H1 (cell line): ENCODE results near the gene ZNF48. TPM values are rescaled to one million over a fixed set of nuclear protein-coding genes. Genes with fewer than 3 reads are reported as not detected.

Experiments used
- CTCF ChIA-PET: fragments of 300-600 bp; sonication (Branson Sonifier 250); formaldehyde crosslinking; loops from one replicate; lab custom pipeline; 2021; ENCODE audit not compliant: partially characterized antibody; lab: Charles Lee
- POLR2A ChIA-PET: fragments of 300-600 bp; sonication (Branson Sonifier 250); formaldehyde crosslinking; loops from one replicate; lab custom pipeline; 2021; ENCODE audit warnings: inconsistent platforms; ENCODE audit not compliant: partially characterized antibody; lab: Charles Lee
- DNase-seq, 2 experiments: peaks; one replicate each; pipeline versions ENCODE4 v3.0.0 to v3.0.0-alpha.2; 2010 to 2022; ENCODE audit warnings: low spot score in 2 of 2, low read depth in 1 of 2, mixed read lengths in 1 of 2
- FAIRE-seq: peaks from 2 replicates; lab custom pipeline; 2011; peaks lifted over from hg19 to GRCh38; lab: Jason Lieb, UNC
- H2AFZ ChIP-seq: 2 replicates; pipeline ENCODE4 v1.8.1; 2012; ENCODE audit warnings: low read length, inconsistent platforms
- H2AK5ac ChIP-seq: 2 replicates; pipeline ENCODE4 v1.6.1; 2013; ENCODE audit warnings: low read depth, low read length
- H2BK120ac ChIP-seq: replicated peaks from 2 replicates; pipeline ENCODE3; 2013; ENCODE audit warnings: low read depth, low read length, inconsistent platforms
- H2BK12ac ChIP-seq: 2 replicates; pipeline ENCODE4 v1.6.1; 2013; ENCODE audit warnings: low read depth, low read length
- H2BK15ac ChIP-seq: 2 replicates; pipeline ENCODE4 v1.6.1; 2013; ENCODE audit warnings: low read length
- H2BK20ac ChIP-seq: 2 replicates; pipeline ENCODE4 v1.6.1; 2013; ENCODE audit warnings: low read length
- H2BK5ac ChIP-seq: 2 replicates; pipeline ENCODE4 v1.6.1; 2013; ENCODE audit warnings: low read depth, low read length
- H3K14ac ChIP-seq: 2 replicates; pipeline ENCODE4 v1.6.1; 2013; ENCODE audit warnings: inconsistent platforms; ENCODE audit not compliant: insufficient read length
- H3K18ac ChIP-seq: 2 replicates; pipeline ENCODE4 v1.6.1; 2013; ENCODE audit warnings: low read length; ENCODE audit errors: extremely low read depth
- H3K23ac ChIP-seq: 2 replicates; pipeline ENCODE4 v1.6.1; 2013; ENCODE audit warnings: inconsistent platforms; ENCODE audit not compliant: insufficient read length
- H3K23me2 ChIP-seq: 2 replicates; pipeline ENCODE4 v1.6.1; 2013; ENCODE audit warnings: low read depth, low read length
- H3K27ac ChIP-seq: 2 replicates; pipeline ENCODE4 v1.6.1; 2011; ENCODE audit warnings: low read depth, low read length, inconsistent platforms
- H3K27me3 ChIP-seq, 4 experiments: replicated peaks in 1 of 4; 1 replicate in 1 of 4; 2 replicates in 3 of 4; pipeline versions ENCODE4 v1.6.1 to v1.8.1; 2011 to 2013; ENCODE audit warnings: low read length in 3 of 4, mild to moderate bottlenecking in 3 of 4, inconsistent platforms in 2 of 4, mixed read lengths in 2 of 4, moderate library complexity in 1 of 4; ENCODE audit not compliant: control insufficient read depth in 3 of 4, insufficient read depth in 3 of 4; ENCODE audit errors: extremely low read depth in 1 of 4
- H3K36me3 ChIP-seq, 4 experiments: 2 replicates each; pipeline versions ENCODE4 v1.6.1 to v1.8.1; 2011 to 2013; ENCODE audit warnings: mild to moderate bottlenecking in 4 of 4, low read length in 3 of 4, moderate library complexity in 2 of 4, control low read depth in 1 of 4, inconsistent platforms in 1 of 4; ENCODE audit not compliant: insufficient read depth in 4 of 4, control insufficient read depth in 2 of 4
- H3K4ac ChIP-seq: replicated peaks from 2 replicates; pipeline ENCODE3; 2013; ENCODE audit warnings: low read length, low read depth, mixed read lengths, inconsistent platforms; ENCODE audit not compliant: insufficient read length
- H3K4me1 ChIP-seq, 4 experiments: replicated peaks in 1 of 4; 1 replicate in 1 of 4; 2 replicates in 3 of 4; pipeline versions ENCODE4 v1.6.1 to v1.8.1; 2011 to 2013; ENCODE audit warnings: low read length in 3 of 4, inconsistent platforms in 2 of 4, mixed read lengths in 1 of 4; ENCODE audit not compliant: insufficient read depth in 4 of 4, control insufficient read depth in 3 of 4
- H3K4me2 ChIP-seq, 2 experiments: 2 replicates each; pipeline versions ENCODE4 v1.6.1 to v1.8.1; 2011 to 2013; ENCODE audit warnings: low read depth in 2 of 2, low read length in 2 of 2, control low read depth in 1 of 2, inconsistent platforms in 1 of 2, mild to moderate bottlenecking in 1 of 2; ENCODE audit not compliant: insufficient read depth in 1 of 2
- H3K4me3 ChIP-seq, 4 experiments: fragments of 200-600, 300-600 bp in 1 of 4; sonication (generic), shearing (Covaris generic), sonication (Bioruptor Twin) in 1 of 4; 2 replicates each; pipeline versions ENCODE4 v1.5.1 to v1.8.1; 2011 to 2016; ENCODE audit warnings: low read length in 4 of 4, low read depth in 3 of 4, control low read depth in 2 of 4, inconsistent platforms in 2 of 4, mild to moderate bottlenecking in 2 of 4, mixed read lengths in 1 of 4, moderate library complexity in 1 of 4; ENCODE audit not compliant: insufficient read depth in 2 of 4; ENCODE audit errors: extremely low read depth in 1 of 4
- H3K56ac ChIP-seq: replicated peaks from 2 replicates; pipeline ENCODE3; 2013; ENCODE audit warnings: low read depth, mild to moderate bottlenecking, mixed read lengths, low read length, inconsistent platforms; ENCODE audit not compliant: insufficient read length
- H3K79me1 ChIP-seq: 2 replicates; pipeline ENCODE4 v1.6.1; 2013; ENCODE audit warnings: low read depth, low read length, control low read depth
- H3K79me2 ChIP-seq, 2 experiments: 2 replicates each; pipeline versions ENCODE4 v1.6.1 to v1.8.1; 2012 to 2013; ENCODE audit warnings: low read length in 2 of 2, mild to moderate bottlenecking in 2 of 2, inconsistent platforms in 1 of 2; ENCODE audit not compliant: insufficient read depth in 2 of 2, control insufficient read depth in 1 of 2
- H3K9ac ChIP-seq, 4 experiments: replicated peaks in 1 of 4; 1 replicate in 1 of 4; 2 replicates in 3 of 4; pipeline versions ENCODE4 v1.6.1 to v1.8.1; 2011 to 2013; ENCODE audit warnings: low read depth in 3 of 4, low read length in 3 of 4, control low read depth in 2 of 4, mild to moderate bottlenecking in 2 of 4, moderate library complexity in 2 of 4, inconsistent platforms in 1 of 4; ENCODE audit errors: extremely low read depth in 1 of 4
- H3K9me3 ChIP-seq, 2 experiments: 2 replicates each; pipeline versions ENCODE4 v1.6.1 to v1.8.1; 2012 to 2013; ENCODE audit warnings: mild to moderate bottlenecking in 2 of 2, moderate library complexity in 2 of 2, control low read depth in 1 of 2, inconsistent platforms in 1 of 2, low read depth in 1 of 2, low read length in 1 of 2, mixed read lengths in 1 of 2; ENCODE audit not compliant: insufficient read depth in 2 of 2
- H4K20me1 ChIP-seq, 2 experiments: replicated peaks in 1 of 2; 2 replicates each; pipeline versions ENCODE3 to v1.8.1; 2011 to 2013; ENCODE audit warnings: inconsistent platforms in 2 of 2, low read length in 2 of 2, mild to moderate bottlenecking in 1 of 2; ENCODE audit not compliant: insufficient read depth in 2 of 2, control insufficient read depth in 1 of 2
- H4K5ac ChIP-seq: 2 replicates; pipeline ENCODE4 v1.6.1; 2013; ENCODE audit warnings: low read length, low read depth, mixed read lengths, inconsistent platforms; ENCODE audit not compliant: insufficient read length
- H4K8ac ChIP-seq: 2 replicates; pipeline ENCODE4 v1.8.0; 2013; ENCODE audit warnings: mild to moderate bottlenecking, moderate library complexity, low read length, inconsistent platforms; ENCODE audit not compliant: insufficient read depth; ENCODE audit errors: extremely low read depth
- H4K91ac ChIP-seq: replicated peaks from 2 replicates; pipeline ENCODE3; 2013; ENCODE audit warnings: low read length, mixed read lengths, inconsistent platforms; ENCODE audit not compliant: insufficient read length
- EP300 ChIP-seq, 2 experiments: IDR thresholded peaks; 1 replicate in 1 of 2; 2 replicates in 1 of 2; pipeline ENCODE4 v1.6.1; 2011 to 2012; ENCODE audit warnings: low read depth in 2 of 2, low read length in 2 of 2, mild to moderate bottlenecking in 2 of 2, borderline replicate concordance in 1 of 2, inconsistent platforms in 1 of 2, moderate library complexity in 1 of 2
- SIN3A ChIP-seq, 2 experiments: IDR thresholded peaks in 1 of 2; conservative IDR thresholded peaks in 1 of 2; 2 replicates each; pipeline ENCODE4 v1.6.1; 2011 to 2012; ENCODE audit warnings: low read length in 2 of 2, improper control_type of control experiment in 1 of 2, low read depth in 1 of 2, mild to moderate bottlenecking in 1 of 2
- WGBS, 2 experiments: shearing (Covaris generic) in 1 of 2; methylation state at CpG; one replicate each; pipeline versions ENCODE4 v1.1.6 to v1.1.7; 2013 to 2015; ENCODE audit warnings: low lambda C conversion rate in 2 of 2, mixed read lengths in 2 of 2, inconsistent platforms in 1 of 2, low coverage in 1 of 2, missing lambda C conversion rate in 1 of 2; ENCODE audit not compliant: insufficient replicate concordance in 2 of 2, insufficient coverage in 1 of 2, insufficient read length in 1 of 2; ENCODE audit errors: extremely low coverage in 1 of 2, missing lambda C conversion rate in 1 of 2; 5-methylcytosine and 5-hydroxymethylcytosine counted together
- polyA plus RNA-seq, 7 experiments: library from polyadenylated mRNA; depleted of rRNA in 3 of 7; stranded (reverse) in 5 of 7; unstranded in 2 of 7; fragments of >200 nt in 5 of 7; fragments of 200-250 nt in 2 of 7; gene quantifications; 1 replicate in 5 of 7; 2 replicates in 1 of 7; 4 replicates in 1 of 7; pipeline versions ENCODE4 v1.2.1 to v1.2.3, GENCODE V29; 2011 to 2013; ENCODE audit warnings: missing spikeins in 2 of 7, mixed read lengths in 2 of 7
- total RNA-seq: library from RNA; stranded (reverse); fragmentation: NEBNext Ultra II Directional; extraction: Animal tissue kit (Norgen Biotek cat#: 25700); gene quantifications from 2 replicates; pipeline ENCODE4 v1.2.1, GENCODE V29; 2021
- TF ChIP-seq, protein P1 (sequence below): IDR thresholded peaks from 2 replicates; pipeline ENCODE4 v1.6.1; 2011; ENCODE audit warnings: low read length, improper control_type of control experiment

Gene ZNF48
- total and polyA plus RNA-seq, 2 of the 8 experiments (the other 6 are each of a cell fraction or from before 2014, with no cell fraction given) = 30.4 to 41.2 TPM

DNA sequence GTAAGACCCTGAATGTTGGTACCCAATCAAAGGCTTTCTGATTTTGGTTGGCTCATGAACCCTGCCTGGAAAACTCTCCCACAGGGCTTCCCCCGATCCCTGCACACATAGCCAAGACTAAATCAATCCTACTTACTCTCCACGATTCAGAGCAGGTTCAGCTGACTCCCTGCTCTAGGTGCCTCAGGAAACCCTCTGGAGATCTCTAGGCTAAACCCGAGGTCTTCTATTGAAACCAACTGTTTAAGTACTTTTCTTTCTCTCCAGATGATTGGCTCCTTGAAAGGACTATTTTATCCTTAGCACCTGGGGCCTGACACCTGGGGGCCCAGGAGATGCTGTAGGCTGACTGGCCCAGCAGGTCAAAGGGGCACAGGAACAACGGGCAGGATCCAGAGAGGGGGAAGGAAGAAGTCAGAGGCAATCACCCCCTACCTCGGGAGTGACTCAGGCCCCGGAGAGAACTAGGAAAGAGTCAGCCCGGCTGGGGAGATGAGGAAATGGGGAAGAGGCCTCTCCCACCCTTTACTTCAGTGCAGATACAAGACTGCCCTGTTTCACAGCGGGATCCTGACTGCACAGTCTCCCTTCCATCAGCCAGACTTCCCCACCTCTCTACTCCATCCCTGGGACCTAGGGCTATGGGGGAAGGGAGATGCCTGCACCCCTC is 27.0 kb upstream of the ZNF48 start:
- Histone ChIP-seq H4K91ac (no peak overlapping the region), H3K27ac (no peak overlapping the region), H2BK5ac (no peak overlapping the region), H3K56ac (no peak overlapping the region), H3K79me2 (peaks cover 0 to 29% of the 10 kb centered on the region in 2 experiments; a peak in 2 of 4 replicates), H3K4me3 (peak overlapping the region; percentile 43 to 81 (median 52); a peak in 5 of 8 replicates), H4K20me1 (peaks cover 4 to 18% of the 10 kb centered on the region in 2 experiments), H3K9me3 (no peaks in the 10 kb centered on the region), H2BK20ac (no peak overlapping the region), H3K4me2 (peak overlapping the region; percentile 83 to 87), H2BK12ac (peak overlapping the region; percentile 50; the same call in 1 of the 2 replicates), H3K27me3 (no peaks in the 10 kb centered on the region)
- CTCF ChIA-PET = interaction anchor here (1.3 to 1.9 kb wide), 2 partner anchors 11 to 62 kb away, joined by 3 to 11 read pairs; partner anchors contain the start of gene DCTPP1
- TF ChIP-seq SIN3A (conservative IDR thresholded peaks at IDR 0.05 in 1 of 2, IDR thresholded peaks at IDR 0.05 in 1 of 2; ENCODE audit: low read depth in 1 of 2, low read length in 2 of 2) (no peak), EP300 (IDR thresholded peaks at IDR 0.05; ENCODE audit: borderline replicate concordance in 1 of 2, low read depth in 2 of 2, low read length in 2 of 2) (no peak)
- TF ChIP-seq, protein P1, sequence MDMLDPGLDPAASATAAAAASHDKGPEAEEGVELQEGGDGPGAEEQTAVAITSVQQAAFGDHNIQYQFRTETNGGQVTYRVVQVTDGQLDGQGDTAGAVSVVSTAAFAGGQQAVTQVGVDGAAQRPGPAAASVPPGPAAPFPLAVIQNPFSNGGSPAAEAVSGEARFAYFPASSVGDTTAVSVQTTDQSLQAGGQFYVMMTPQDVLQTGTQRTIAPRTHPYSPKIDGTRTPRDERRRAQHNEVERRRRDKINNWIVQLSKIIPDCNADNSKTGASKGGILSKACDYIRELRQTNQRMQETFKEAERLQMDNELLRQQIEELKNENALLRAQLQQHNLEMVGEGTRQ = no peak
- TF ChIP-seq, all 59 proteins: peak for 0
- Histone ChIP-seq H4K5ac (no peak overlapping the region), H3K4me1 (peaks cover 0 to 17% (median 11%) of the 10 kb centered on the region in 4 experiments; a peak in 6 of 7 replicates), H3K36me3 (0 out of 8 replicates have a peak, but pooled peaks cover 0 to 4% (median 0%) of the 10 kb centered on the region in 4 experiments), H3K9ac (peak overlapping the region in 2 of 4 experiments; percentile 29 to 45; a peak in 2 of 7 replicates), H2AK5ac (no peak overlapping the region), H2BK15ac (no peak overlapping the region), H3K18ac (no peak overlapping the region), H3K4ac (no peak overlapping the region), H3K14ac (no peak overlapping the region), H2AFZ (no peak overlapping the region), H3K23ac (no peak overlapping the region), H4K8ac (no peak overlapping the region), H2BK120ac (no peak overlapping the region), H3K79me1 (peaks cover 10% of the 10 kb centered on the region), H3K23me2 (peaks cover 10% of the 10 kb centered on the region; the same call in 1 of the 2 replicates)
- WGBS, 2 experiments = 81% methylated on average over 8 of the region's 8 CpGs; no CpG with 5 or more reads in 1 of the 2 experiments
- no peak for FAIRE-seq
- no peak for DNase-seq
- POLR2A ChIA-PET = interaction anchor here (1.1 to 6.9 kb wide), 5 partner anchors 10 to 39 kb away, joined by 3 to 79 read pairs (median 4); partner anchors contain the start of genes CD2BP2 and ZNF771
